Measurements from ENCODE around the gene SLC4A1AP. TPM values are rescaled to one million over a fixed set of nuclear protein-coding genes. Genes with fewer than 3 reads are reported as not detected.

Gene SLC4A1AP
- total RNA-seq, 1 experiment from 2014 or later = 19.8 TPM

DNA sequence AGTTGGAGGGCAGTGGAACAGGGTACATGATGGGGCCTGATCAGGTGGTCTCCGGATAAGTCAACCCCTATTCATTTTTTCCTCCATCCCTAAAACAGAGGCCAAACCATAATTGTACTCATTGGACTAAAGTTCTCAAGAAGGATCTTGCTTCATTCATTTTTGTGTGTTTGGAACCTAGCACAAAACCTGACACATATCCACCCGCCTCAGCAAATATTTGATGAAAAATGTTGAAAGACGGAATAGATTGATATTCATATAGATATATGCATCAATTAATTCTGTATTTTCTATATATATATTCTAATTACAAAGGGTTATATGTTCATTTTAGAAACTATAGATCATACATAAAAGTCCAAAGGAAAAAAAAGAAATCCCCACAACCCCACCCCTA is 21.9 kb downstream of the SLC4A1AP start (continued):
- no peak for TF ChIP-seq YY1 (IDR thresholded peaks at IDR 0.05; ENCODE audit: extremely low read depth, insufficient replicate concordance, low read depth, low read length)

DNA sequence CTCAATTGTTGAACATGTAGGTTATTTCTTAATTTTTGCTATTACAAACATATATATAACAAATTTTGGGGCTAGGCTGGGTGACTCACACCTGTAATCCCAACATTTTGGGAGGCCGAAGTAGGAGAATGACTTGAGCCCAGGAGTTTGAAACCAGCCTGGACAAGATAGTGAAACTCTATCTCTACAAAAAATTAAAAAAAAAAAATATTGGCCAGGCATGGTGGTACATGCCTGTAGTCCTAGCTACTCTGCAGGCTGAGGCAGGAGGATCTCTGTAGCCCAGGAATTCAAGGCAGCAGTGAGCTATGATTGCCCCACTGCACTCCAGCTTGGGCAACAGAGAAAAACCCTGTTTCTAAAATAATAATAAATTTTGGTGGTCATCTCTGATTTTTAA is 23.5 kb downstream of the SLC4A1AP start:
- ChIA-PET RAD21 (ENCODE audit: low non-redundant PET in 1 of 2, low total read pairs in 2 of 2, uncharacterized antibody in 2 of 2, unreplicated experiment in 2 of 2) (no interaction called here), CTCF (no interaction called here), POLR2A (no interaction called here)
- H3K27me3 ChIP-seq (ENCODE audit: insufficient read depth, low read length) = no peaks in the 10 kb centered on the region
- no peaks in the 10 kb centered on the region for H3K9me2 ChIP-seq (ENCODE audit: insufficient read depth)
- H3K79me2 ChIP-seq (ENCODE audit: insufficient read depth, low read length) = no peaks in the 10 kb centered on the region
- ATAC-seq (no peak), DNase-seq (ENCODE audit: low read depth, low spot score) (no peak)
- H3K4me3 ChIP-seq (replicated peaks in 1 of 2; ENCODE audit: low read depth in 1 of 2, low read length in 2 of 2) = no peak overlapping the region
- BruUV-seq (replicated peaks) = no TSS peak
- no peaks in the 10 kb centered on the region for H4K20me1 ChIP-seq (ENCODE audit: insufficient read depth)
- H3K9me3 ChIP-seq (ENCODE audit: control insufficient read depth in 1 of 2, insufficient read depth in 1 of 2, low read depth in 1 of 2, low read length in 2 of 2) = no peaks in the 10 kb centered on the region
- TF ChIP-seq EZH2 (IDR thresholded peaks at IDR 0.05) (no peak), SIN3A (IDR thresholded peaks at IDR 0.05; ENCODE audit: low read depth) (no peak), EGR1 (IDR thresholded peaks at IDR 0.05; ENCODE audit: low read depth) (no peak), POLR2A (IDR thresholded peaks at IDR 0.05; ENCODE audit: borderline replicate concordance, extremely low read depth, insufficient read depth, insufficient read length) (no peak), SP1 (IDR thresholded peaks at IDR 0.05; ENCODE audit: low read depth) (no peak), CEBPB (IDR thresholded peaks at IDR 0.05; ENCODE audit: low read depth) (no peak), POLR2AphosphoS5 (IDR thresholded peaks at IDR 0.05; ENCODE audit: low read depth, low read length) (no peak), JUND (IDR thresholded peaks at IDR 0.05) (no peak), ZFX (IDR thresholded peaks at IDR 0.05) (no peak), SRF (IDR thresholded peaks at IDR 0.05; ENCODE audit: low read depth) (no peak), ZNF274 (IDR thresholded peaks at IDR 0.05; ENCODE audit: low read depth, low read length) (no peak), CBX3 (IDR thresholded peaks at IDR 0.05; ENCODE audit: low read depth) (no peak), RAD21 (IDR thresholded peaks at IDR 0.05; ENCODE audit: low read depth) (no peak), FOSL1 (IDR thresholded peaks at IDR 0.05; ENCODE audit: low read depth) (no peak), EZH2phosphoT487 (IDR thresholded peaks at IDR 0.05; ENCODE audit: borderline replicate concordance) (no peak)
- TF ChIP-seq, protein P1, sequence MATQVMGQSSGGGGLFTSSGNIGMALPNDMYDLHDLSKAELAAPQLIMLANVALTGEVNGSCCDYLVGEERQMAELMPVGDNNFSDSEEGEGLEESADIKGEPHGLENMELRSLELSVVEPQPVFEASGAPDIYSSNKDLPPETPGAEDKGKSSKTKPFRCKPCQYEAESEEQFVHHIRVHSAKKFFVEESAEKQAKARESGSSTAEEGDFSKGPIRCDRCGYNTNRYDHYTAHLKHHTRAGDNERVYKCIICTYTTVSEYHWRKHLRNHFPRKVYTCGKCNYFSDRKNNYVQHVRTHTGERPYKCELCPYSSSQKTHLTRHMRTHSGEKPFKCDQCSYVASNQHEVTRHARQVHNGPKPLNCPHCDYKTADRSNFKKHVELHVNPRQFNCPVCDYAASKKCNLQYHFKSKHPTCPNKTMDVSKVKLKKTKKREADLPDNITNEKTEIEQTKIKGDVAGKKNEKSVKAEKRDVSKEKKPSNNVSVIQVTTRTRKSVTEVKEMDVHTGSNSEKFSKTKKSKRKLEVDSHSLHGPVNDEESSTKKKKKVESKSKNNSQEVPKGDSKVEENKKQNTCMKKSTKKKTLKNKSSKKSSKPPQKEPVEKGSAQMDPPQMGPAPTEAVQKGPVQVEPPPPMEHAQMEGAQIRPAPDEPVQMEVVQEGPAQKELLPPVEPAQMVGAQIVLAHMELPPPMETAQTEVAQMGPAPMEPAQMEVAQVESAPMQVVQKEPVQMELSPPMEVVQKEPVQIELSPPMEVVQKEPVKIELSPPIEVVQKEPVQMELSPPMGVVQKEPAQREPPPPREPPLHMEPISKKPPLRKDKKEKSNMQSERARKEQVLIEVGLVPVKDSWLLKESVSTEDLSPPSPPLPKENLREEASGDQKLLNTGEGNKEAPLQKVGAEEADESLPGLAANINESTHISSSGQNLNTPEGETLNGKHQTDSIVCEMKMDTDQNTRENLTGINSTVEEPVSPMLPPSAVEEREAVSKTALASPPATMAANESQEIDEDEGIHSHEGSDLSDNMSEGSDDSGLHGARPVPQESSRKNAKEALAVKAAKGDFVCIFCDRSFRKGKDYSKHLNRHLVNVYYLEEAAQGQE (IDR thresholded peaks at IDR 0.05; ENCODE audit: low read depth) = no peak
- TF ChIP-seq, protein P2, sequence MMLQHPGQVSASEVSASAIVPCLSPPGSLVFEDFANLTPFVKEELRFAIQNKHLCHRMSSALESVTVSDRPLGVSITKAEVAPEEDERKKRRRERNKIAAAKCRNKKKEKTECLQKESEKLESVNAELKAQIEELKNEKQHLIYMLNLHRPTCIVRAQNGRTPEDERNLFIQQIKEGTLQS (IDR thresholded peaks at IDR 0.05) = no peak
- TF ChIP-seq, protein P3, sequence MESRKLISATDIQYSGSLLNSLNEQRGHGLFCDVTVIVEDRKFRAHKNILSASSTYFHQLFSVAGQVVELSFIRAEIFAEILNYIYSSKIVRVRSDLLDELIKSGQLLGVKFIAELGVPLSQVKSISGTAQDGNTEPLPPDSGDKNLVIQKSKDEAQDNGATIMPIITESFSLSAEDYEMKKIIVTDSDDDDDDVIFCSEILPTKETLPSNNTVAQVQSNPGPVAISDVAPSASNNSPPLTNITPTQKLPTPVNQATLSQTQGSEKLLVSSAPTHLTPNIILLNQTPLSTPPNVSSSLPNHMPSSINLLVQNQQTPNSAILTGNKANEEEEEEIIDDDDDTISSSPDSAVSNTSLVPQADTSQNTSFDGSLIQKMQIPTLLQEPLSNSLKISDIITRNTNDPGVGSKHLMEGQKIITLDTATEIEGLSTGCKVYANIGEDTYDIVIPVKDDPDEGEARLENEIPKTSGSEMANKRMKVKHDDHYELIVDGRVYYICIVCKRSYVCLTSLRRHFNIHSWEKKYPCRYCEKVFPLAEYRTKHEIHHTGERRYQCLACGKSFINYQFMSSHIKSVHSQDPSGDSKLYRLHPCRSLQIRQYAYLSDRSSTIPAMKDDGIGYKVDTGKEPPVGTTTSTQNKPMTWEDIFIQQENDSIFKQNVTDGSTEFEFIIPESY (IDR thresholded peaks at IDR 0.05; ENCODE audit: extremely low read depth, insufficient replicate concordance, low read length) = no peak
- TF ChIP-seq, protein P4, sequence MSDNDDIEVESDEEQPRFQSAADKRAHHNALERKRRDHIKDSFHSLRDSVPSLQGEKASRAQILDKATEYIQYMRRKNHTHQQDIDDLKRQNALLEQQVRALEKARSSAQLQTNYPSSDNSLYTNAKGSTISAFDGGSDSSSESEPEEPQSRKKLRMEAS (IDR thresholded peaks at IDR 0.05) = no peak
- TF ChIP-seq, protein P5, sequence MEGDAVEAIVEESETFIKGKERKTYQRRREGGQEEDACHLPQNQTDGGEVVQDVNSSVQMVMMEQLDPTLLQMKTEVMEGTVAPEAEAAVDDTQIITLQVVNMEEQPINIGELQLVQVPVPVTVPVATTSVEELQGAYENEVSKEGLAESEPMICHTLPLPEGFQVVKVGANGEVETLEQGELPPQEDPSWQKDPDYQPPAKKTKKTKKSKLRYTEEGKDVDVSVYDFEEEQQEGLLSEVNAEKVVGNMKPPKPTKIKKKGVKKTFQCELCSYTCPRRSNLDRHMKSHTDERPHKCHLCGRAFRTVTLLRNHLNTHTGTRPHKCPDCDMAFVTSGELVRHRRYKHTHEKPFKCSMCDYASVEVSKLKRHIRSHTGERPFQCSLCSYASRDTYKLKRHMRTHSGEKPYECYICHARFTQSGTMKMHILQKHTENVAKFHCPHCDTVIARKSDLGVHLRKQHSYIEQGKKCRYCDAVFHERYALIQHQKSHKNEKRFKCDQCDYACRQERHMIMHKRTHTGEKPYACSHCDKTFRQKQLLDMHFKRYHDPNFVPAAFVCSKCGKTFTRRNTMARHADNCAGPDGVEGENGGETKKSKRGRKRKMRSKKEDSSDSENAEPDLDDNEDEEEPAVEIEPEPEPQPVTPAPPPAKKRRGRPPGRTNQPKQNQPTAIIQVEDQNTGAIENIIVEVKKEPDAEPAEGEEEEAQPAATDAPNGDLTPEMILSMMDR (IDR thresholded peaks at IDR 0.05 in 2 of 3, conservative IDR thresholded peaks at IDR 0.05 in 1 of 3; ENCODE audit: borderline replicate concordance in 1 of 3, insufficient read depth in 1 of 3, low read depth in 2 of 3, low read length in 2 of 3) = no peak
- H3K4me2 ChIP-seq (ENCODE audit: low read length) = no peak overlapping the region
- H3K9ac ChIP-seq (ENCODE audit: low read length) = no peak overlapping the region
- no peak overlapping the region for H3K27ac ChIP-seq (ENCODE audit: low read depth, low read length)
- peaks cover 5 to 14% of the 10 kb centered on the region in 2 experiments; a peak in 3 of 4 replicates for H3K36me3 ChIP-seq (ENCODE audit: control insufficient read depth in 1 of 2, insufficient read depth in 2 of 2, low read length in 2 of 2)
- no peak overlapping the region for H2AFZ ChIP-seq (ENCODE audit: low read depth, low read length, poor library complexity, severe bottlenecking)
- H3K4me1 ChIP-seq (ENCODE audit: control insufficient read depth in 1 of 2, insufficient read depth in 2 of 2, low read length in 2 of 2) = peaks cover 15 to 20% of the 10 kb centered on the region in 2 experiments
- intact Hi-C loops (cut with micrococcal nuclease) = no loop called here

All from HCT116 (cell line).